ENCODE results near the gene TRMT10B. TPM values are rescaled to one million over a fixed set of nuclear protein-coding genes. Genes with fewer than 3 reads are reported as not detected.
"Not testable (repeated sequence)": the region's sequence is repeated elsewhere in the genome, so short reads cannot be mapped to it uniquely, and the experiment has no call there.

TRMT10B gene
- total RNA-seq, 1 experiment from 2014 or later, result 5.5 TPM

- no peak overlapping the region for H3K27ac ChIP-seq (ENCODE audit: low read length)
- no peak overlapping the region for H2AFZ ChIP-seq (ENCODE audit: low read length)
- no peaks in the 10 kb centered on the region for H3K9me2 ChIP-seq (replicated peaks; ENCODE audit: insufficient read depth, low read length)
- H3K27me3 ChIP-seq (ENCODE audit: low read length), result no peaks in the 10 kb centered on the region
- no peaks in the 10 kb centered on the region for H4K20me1 ChIP-seq (ENCODE audit: insufficient read depth, low read depth, low read length)
- no peak overlapping the region for H3K4me2 ChIP-seq (ENCODE audit: low read depth, low read length, poor library complexity, severe bottlenecking)
- H3K79me2 ChIP-seq (ENCODE audit: low read length), result peaks cover 86% of the 10 kb centered on the region
- no peaks in the 10 kb centered on the region for H3K9me3 ChIP-seq (ENCODE audit: low read length)
- no peak overlapping the region for H3K9ac ChIP-seq (ENCODE audit: low read length)
- DNase-seq, result no peak
- H3K36me3 ChIP-seq (ENCODE audit: insufficient read depth, low read length), result no peaks in the 10 kb centered on the region
- no peak overlapping the region for H3K4me3 ChIP-seq (ENCODE audit: low read length)
- H3K4me1 ChIP-seq (ENCODE audit: low read length), result no peaks in the 10 kb centered on the region
Measured at GRCh38 chr9:37811906-37812476, 58.4 kb downstream of the TRMT10B start.

- H3K4me1 ChIP-seq (ENCODE audit: low read length), result no peaks in the 10 kb centered on the region
- no peak overlapping the region for H2AFZ ChIP-seq (ENCODE audit: low read length)
- no peaks in the 10 kb centered on the region for H3K9me3 ChIP-seq (ENCODE audit: low read length)
Measured at GRCh38 chr9:37812773-37813379, 59.3 kb downstream of the TRMT10B start.

GRCh38 chr9:37818849-37819248 is 65.2 kb downstream of the TRMT10B start:
- DNase-seq, result no peak
- H4K20me1 ChIP-seq (ENCODE audit: insufficient read depth, low read depth, low read length), result no peaks in the 10 kb centered on the region
- no peaks in the 10 kb centered on the region for H3K4me1 ChIP-seq (ENCODE audit: low read length)
- no peak overlapping the region for H3K27ac ChIP-seq (ENCODE audit: low read length)
- H3K9ac ChIP-seq (ENCODE audit: low read length), result no peak overlapping the region
- H3K79me2 ChIP-seq (ENCODE audit: low read length), result peaks cover 70% of the 10 kb centered on the region
- H3K36me3 ChIP-seq (ENCODE audit: insufficient read depth, low read length), result peaks cover 22% of the 10 kb centered on the region
- H3K9me3 ChIP-seq (ENCODE audit: low read length), result no peaks in the 10 kb centered on the region
- no peak overlapping the region for H3K4me2 ChIP-seq (ENCODE audit: low read depth, low read length, poor library complexity, severe bottlenecking)
- no peaks in the 10 kb centered on the region for H3K27me3 ChIP-seq (ENCODE audit: low read length)
- no peak overlapping the region for H3K4me3 ChIP-seq (ENCODE audit: low read length)
- 0 out of 2 replicates have a peak, but pooled peaks cover 4% of the 10 kb centered on the region for H3K9me2 ChIP-seq (replicated peaks; ENCODE audit: insufficient read depth, low read length)
- H2AFZ ChIP-seq (ENCODE audit: low read length), result no peak overlapping the region

More at GRCh38 chr9:37812773-37813379, 59.3 kb downstream of the TRMT10B start:
- no peak for DNase-seq
- Histone ChIP-seq H3K79me2 (ENCODE audit: low read length) (peaks cover 88% of the 10 kb centered on the region), H4K20me1 (ENCODE audit: insufficient read depth, low read depth, low read length) (no peaks in the 10 kb centered on the region), H3K27ac (ENCODE audit: low read length) (no peak overlapping the region), H3K27me3 (ENCODE audit: low read length) (no peaks in the 10 kb centered on the region), H3K4me2 (ENCODE audit: low read depth, low read length, poor library complexity, severe bottlenecking) (no peak overlapping the region), H3K9me2 (replicated peaks; ENCODE audit: insufficient read depth, low read length) (no peaks in the 10 kb centered on the region), H3K36me3 (ENCODE audit: insufficient read depth, low read length) (no peaks in the 10 kb centered on the region), H3K4me3 (ENCODE audit: low read length) (no peak overlapping the region), H3K9ac (ENCODE audit: low read length) (no peak overlapping the region)

- no peak for DNase-seq
- Histone ChIP-seq H3K4me2 (ENCODE audit: low read depth, low read length, poor library complexity, severe bottlenecking) (no peak overlapping the region), H3K9ac (ENCODE audit: low read length) (no peak overlapping the region), H3K4me3 (ENCODE audit: low read length) (no peak overlapping the region), H3K36me3 (ENCODE audit: insufficient read depth, low read length) (peaks cover 33% of the 10 kb centered on the region), H3K27me3 (ENCODE audit: low read length) (no peaks in the 10 kb centered on the region), H2AFZ (ENCODE audit: low read length) (no peak overlapping the region), H4K20me1 (ENCODE audit: insufficient read depth, low read depth, low read length) (no peaks in the 10 kb centered on the region), H3K79me2 (ENCODE audit: low read length) (peaks cover 68% of the 10 kb centered on the region), H3K9me3 (ENCODE audit: low read length) (no peaks in the 10 kb centered on the region), H3K27ac (ENCODE audit: low read length) (no peak overlapping the region), H3K9me2 (replicated peaks; ENCODE audit: insufficient read depth, low read length) (0 out of 2 replicates have a peak, but pooled peaks cover 4% of the 10 kb centered on the region), H3K4me1 (ENCODE audit: low read length) (no peaks in the 10 kb centered on the region)
Measured at GRCh38 chr9:37820142-37820541, 66.5 kb downstream of the TRMT10B start.

- peaks cover 39% of the 10 kb centered on the region for H3K79me2 ChIP-seq (ENCODE audit: low read length)
- H3K9me3 ChIP-seq (ENCODE audit: low read length); H3K4me2 ChIP-seq (ENCODE audit: low read depth, low read length, poor library complexity, severe bottlenecking); H3K9ac ChIP-seq (ENCODE audit: low read length); H3K4me3 ChIP-seq (ENCODE audit: low read length); H3K27me3 ChIP-seq (ENCODE audit: low read length); DNase-seq; H2AFZ ChIP-seq (ENCODE audit: low read length); H3K4me1 ChIP-seq (ENCODE audit: low read length); H3K27ac ChIP-seq (ENCODE audit: low read length); H3K9me2 ChIP-seq (replicated peaks; ENCODE audit: insufficient read depth, low read length); H4K20me1 ChIP-seq (ENCODE audit: insufficient read depth, low read depth, low read length): not testable (repeated sequence)
- peaks cover 35% of the 10 kb centered on the region for H3K36me3 ChIP-seq (ENCODE audit: insufficient read depth, low read length)
Measured at GRCh38 chr9:37825174-37825573, 71.6 kb downstream of the TRMT10B start.

- peaks cover 37% of the 10 kb centered on the region for H3K79me2 ChIP-seq (ENCODE audit: low read length)
- H3K9ac ChIP-seq (ENCODE audit: low read length), result no peak overlapping the region
- H3K27me3 ChIP-seq (ENCODE audit: low read length), result no peaks in the 10 kb centered on the region
- H3K4me3 ChIP-seq (ENCODE audit: low read length), result no peak overlapping the region
- H3K36me3 ChIP-seq (ENCODE audit: insufficient read depth, low read length), result peaks cover 27% of the 10 kb centered on the region
- H3K27ac ChIP-seq (ENCODE audit: low read length), result no peak overlapping the region
- DNase-seq, result peak; percentile 25
- H3K4me2 ChIP-seq (ENCODE audit: low read depth, low read length, poor library complexity, severe bottlenecking), result no peak overlapping the region
- H3K9me2 ChIP-seq (replicated peaks; ENCODE audit: insufficient read depth, low read length), result no peaks in the 10 kb centered on the region
- no peaks in the 10 kb centered on the region for H3K4me1 ChIP-seq (ENCODE audit: low read length)
- H2AFZ ChIP-seq (ENCODE audit: low read length), result no peak overlapping the region
- no peaks in the 10 kb centered on the region for H3K9me3 ChIP-seq (ENCODE audit: low read length)
- H4K20me1 ChIP-seq (ENCODE audit: insufficient read depth, low read depth, low read length), result no peaks in the 10 kb centered on the region
Measured at GRCh38 chr9:37827483-37828165, 74.0 kb downstream of the TRMT10B start.

Other genes starting within 250 kb of the TRMT10B start
- gene FBXO10, start 177.4 kb upstream of the TRMT10B start, total RNA-seq (2014; rRNA removed; shearing (Covaris generic); ENCODE audit: low replicate concordance), result 25.8 and 29.3 TPM in 2 replicates
- 262 and 265 TPM in 2 replicates for gene TOMM5, start 161.2 kb upstream of the TRMT10B start, total RNA-seq (2014; rRNA removed; shearing (Covaris generic); ENCODE audit: low replicate concordance)
- gene FRMPD1, start 102.9 kb upstream of the TRMT10B start, total RNA-seq (2014; rRNA removed; shearing (Covaris generic); ENCODE audit: low replicate concordance), result 0.07 TPM in 1 of 2 replicates, not detected in the other
- gene EXOSC3, start 31.3 kb downstream of the TRMT10B start, total RNA-seq (2014; rRNA removed; shearing (Covaris generic); ENCODE audit: low replicate concordance), result 36.0 and 98.9 TPM in 2 replicates
- 24.6 and 34.8 TPM in 2 replicates for gene DCAF10, start 47.0 kb downstream of the TRMT10B start, total RNA-seq (2014; rRNA removed; shearing (Covaris generic); ENCODE audit: low replicate concordance)
- gene SLC25A51, start 150.3 kb downstream of the TRMT10B start, total RNA-seq (2014; rRNA removed; shearing (Covaris generic); ENCODE audit: low replicate concordance), result 22.9 and 44.2 TPM in 2 replicates

Data from Karpas-422 (cell line).